Trophoblast cell (in vitro differentiated cells and primary cell): ENCODE results near the gene OR6K3.
"Not testable (repeated sequence)": the region's sequence is repeated elsewhere in the genome, so short reads cannot be mapped to it uniquely, and the experiment has no call there.

Source experiments
- DNase-seq, 2 donors: peaks; one replicate each; pipeline ENCODE4 v3.0.0-alpha.2; 2016
- H2AFZ ChIP-seq: 2 replicates; pipeline ENCODE4 v1.6.1; 2013; ENCODE audit warnings: low read length, moderate library complexity, mild to moderate bottlenecking; ENCODE audit not compliant: insufficient read depth, poor library complexity
- H2AK5ac ChIP-seq: 2 replicates; pipeline ENCODE4 v1.6.1; 2013; ENCODE audit warnings: mild to moderate bottlenecking, low read length
- H2BK120ac ChIP-seq: 2 replicates; pipeline ENCODE4 v1.6.1; 2013; ENCODE audit warnings: low read length, mild to moderate bottlenecking, moderate library complexity; ENCODE audit not compliant: insufficient read depth, poor library complexity
- H2BK12ac ChIP-seq: 2 replicates; pipeline ENCODE4 v1.6.1; 2013; ENCODE audit warnings: mild to moderate bottlenecking, low read length, moderate library complexity
- H2BK5ac ChIP-seq: 2 replicates; pipeline ENCODE4 v1.6.1; 2013; ENCODE audit warnings: low read length, low read depth, moderate library complexity, mild to moderate bottlenecking; ENCODE audit not compliant: poor library complexity
- H3K14ac ChIP-seq: 2 replicates; pipeline ENCODE4 v1.6.1; 2013; ENCODE audit warnings: mild to moderate bottlenecking, low read length
- H3K18ac ChIP-seq: 2 replicates; pipeline ENCODE4 v1.6.1; 2013; ENCODE audit warnings: mild to moderate bottlenecking, low read length
- H3K23ac ChIP-seq: 2 replicates; pipeline ENCODE4 v1.6.1; 2013; ENCODE audit warnings: low read length
- H3K27ac ChIP-seq: 2 replicates; pipeline ENCODE4 v1.5.1; 2013; ENCODE audit warnings: low read depth, mild to moderate bottlenecking, inconsistent platforms, low read length, moderate library complexity
- H3K27me3 ChIP-seq: 2 replicates; pipeline ENCODE4 v1.6.1; 2013; ENCODE audit warnings: inconsistent platforms, mild to moderate bottlenecking, low read length, moderate library complexity; ENCODE audit not compliant: insufficient read depth
- H3K36me3 ChIP-seq, 2 experiments: 1 replicate in 1 of 2; 2 replicates in 1 of 2; pipeline ENCODE4 v1.6.1; 2013; ENCODE audit warnings: low read length in 2 of 2, mild to moderate bottlenecking in 2 of 2, moderate library complexity in 1 of 2; ENCODE audit not compliant: insufficient read depth in 2 of 2, control insufficient read depth in 1 of 2
- H3K4ac ChIP-seq: 2 replicates; pipeline ENCODE4 v1.6.1; 2013; ENCODE audit warnings: low read depth, mild to moderate bottlenecking, low read length, moderate library complexity
- H3K4me1 ChIP-seq, 2 experiments: 1 replicate in 1 of 2; 2 replicates in 1 of 2; pipeline ENCODE4 v1.6.1; 2013; ENCODE audit warnings: low read length in 2 of 2, mild to moderate bottlenecking in 2 of 2, moderate library complexity in 1 of 2; ENCODE audit not compliant: insufficient read depth in 2 of 2, control insufficient read depth in 1 of 2
- H3K4me2 ChIP-seq: 2 replicates; pipeline ENCODE4 v1.6.1; 2013; ENCODE audit warnings: inconsistent platforms, mild to moderate bottlenecking, low read length, moderate library complexity
- H3K4me3 ChIP-seq: 2 replicates; pipeline ENCODE4 v1.5.1; 2013; ENCODE audit warnings: mild to moderate bottlenecking, low read depth, low read length, inconsistent platforms
- H3K79me1 ChIP-seq: one replicate; pipeline ENCODE4 v1.6.1; 2013; ENCODE audit warnings: low read length
- H3K79me2 ChIP-seq: 2 replicates; pipeline ENCODE4 v1.6.1; 2013; ENCODE audit warnings: low read length, mild to moderate bottlenecking; ENCODE audit not compliant: control insufficient read depth, insufficient read depth, poor library complexity
- H3K9ac ChIP-seq: 2 replicates; pipeline ENCODE4 v1.6.1; 2013; ENCODE audit warnings: mild to moderate bottlenecking, low read length
- H3K9me3 ChIP-seq: 2 replicates; pipeline ENCODE4 v1.6.1; 2013; ENCODE audit warnings: low read depth, mild to moderate bottlenecking, control low read depth, inconsistent platforms, low read length; ENCODE audit not compliant: insufficient read depth
- H4K12ac ChIP-seq: 2 replicates; pipeline ENCODE4 v1.6.1; 2013; ENCODE audit warnings: low read depth, mild to moderate bottlenecking, low read length, moderate library complexity
- H4K8ac ChIP-seq: 2 replicates; pipeline ENCODE4 v1.6.1; 2013; ENCODE audit warnings: low read depth, mild to moderate bottlenecking, low read length, moderate library complexity
- H4K91ac ChIP-seq: one replicate; pipeline ENCODE4 v1.6.1; 2013; ENCODE audit warnings: low read depth, mild to moderate bottlenecking, low read length, moderate library complexity
- WGBS: extraction: QIAGEN DNeasy Blood & Tissue Kit; methylation state at CpG from one replicate; pipeline ENCODE4 v1.1.7; 2013; ENCODE audit warnings: missing lambda C conversion rate; ENCODE audit not compliant: insufficient read length, insufficient coverage; ENCODE audit errors: extremely low coverage; 5-methylcytosine and 5-hydroxymethylcytosine counted together

Gene OR6K3

DNA sequence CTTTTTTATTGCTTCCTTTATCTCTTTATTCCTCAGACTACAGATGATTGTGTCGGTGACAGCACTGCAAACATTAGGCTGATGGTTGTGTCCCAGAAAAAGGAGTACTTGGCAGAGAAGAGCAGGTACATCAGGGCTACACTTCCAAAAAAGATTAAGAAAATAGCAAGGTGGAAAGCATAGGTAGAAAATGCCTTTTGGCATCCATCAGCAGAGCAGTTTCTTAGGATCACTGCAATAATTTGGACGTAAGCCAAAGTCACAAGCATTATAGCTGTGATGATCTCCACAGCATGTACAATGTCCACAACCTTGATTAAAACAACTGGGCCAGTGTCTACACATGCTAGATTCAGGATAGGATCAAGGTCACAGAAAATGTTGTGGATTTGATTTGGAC, 25.9 kb downstream of the OR6K3 start:
- H4K91ac ChIP-seq, result no peak overlapping the region
- no CpG with 5 or more reads among the region's 2 CpGs for WGBS
- no peak overlapping the region for H3K23ac ChIP-seq
- no peak overlapping the region for H3K9ac ChIP-seq
- no peak overlapping the region for H3K18ac ChIP-seq
- no peaks in the 10 kb centered on the region for H3K79me1 ChIP-seq
- no peak for DNase-seq
- no peak overlapping the region for H3K27ac ChIP-seq
- no peak overlapping the region for H3K14ac ChIP-seq
- no peak overlapping the region for H3K4me3 ChIP-seq
- H3K36me3 ChIP-seq, result no peaks in the 10 kb centered on the region
- no peak overlapping the region for H3K4me2 ChIP-seq
- H2BK120ac ChIP-seq, result no peak overlapping the region
- H2BK5ac ChIP-seq, result no peak overlapping the region
- H2BK12ac ChIP-seq, result no peak overlapping the region
- no peak overlapping the region for H4K12ac ChIP-seq
- H4K8ac ChIP-seq, result no peak overlapping the region
- no peaks in the 10 kb centered on the region for H3K4me1 ChIP-seq
- H3K79me2 ChIP-seq, result no peaks in the 10 kb centered on the region
- no peak overlapping the region for H3K4ac ChIP-seq
- no peaks in the 10 kb centered on the region for H3K9me3 ChIP-seq
- no peak overlapping the region for H2AFZ ChIP-seq
- H2AK5ac ChIP-seq, result no peak overlapping the region
- H3K27me3 ChIP-seq, result no peaks in the 10 kb centered on the region

DNA sequence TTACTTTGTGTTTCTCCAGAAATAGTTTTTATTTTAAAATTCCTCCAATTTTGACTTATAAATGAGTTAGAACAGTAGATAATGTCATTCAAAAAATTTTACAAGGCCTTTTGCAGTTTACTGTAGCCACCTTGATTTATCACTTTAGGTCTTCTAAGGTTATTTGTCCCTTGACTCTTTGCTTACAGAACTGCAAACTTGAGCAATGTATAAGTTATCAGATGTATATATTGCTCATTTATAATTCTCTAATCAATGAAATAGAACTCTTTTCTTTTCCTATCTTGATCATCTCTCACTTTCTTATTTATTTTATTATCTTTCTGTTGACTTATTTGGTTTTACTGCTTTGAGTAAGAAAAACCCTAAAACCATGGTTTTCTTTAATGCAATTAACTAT, 28.2 kb downstream of the OR6K3 start:
- Histone ChIP-seq H3K4me2 (no peak overlapping the region), H3K9me3 (no peaks in the 10 kb centered on the region), H3K14ac (no peak overlapping the region), H3K79me1 (no peaks in the 10 kb centered on the region), H2AFZ (no peak overlapping the region), H3K4me3 (no peak overlapping the region), H3K4ac (no peak overlapping the region), H3K27ac (no peak overlapping the region), H3K79me2 (no peaks in the 10 kb centered on the region), H4K91ac (no peak overlapping the region), H2AK5ac (no peak overlapping the region), H3K36me3 (no peaks in the 10 kb centered on the region), H3K9ac (no peak overlapping the region), H3K4me1 (no peaks in the 10 kb centered on the region), H2BK12ac (no peak overlapping the region), H2BK120ac (no peak overlapping the region), H3K27me3 (no peaks in the 10 kb centered on the region), H3K18ac (no peak overlapping the region), H4K8ac (no peak overlapping the region), H2BK5ac (no peak overlapping the region), H4K12ac (no peak overlapping the region), H3K23ac (no peak overlapping the region)
- no peak for DNase-seq

DNA sequence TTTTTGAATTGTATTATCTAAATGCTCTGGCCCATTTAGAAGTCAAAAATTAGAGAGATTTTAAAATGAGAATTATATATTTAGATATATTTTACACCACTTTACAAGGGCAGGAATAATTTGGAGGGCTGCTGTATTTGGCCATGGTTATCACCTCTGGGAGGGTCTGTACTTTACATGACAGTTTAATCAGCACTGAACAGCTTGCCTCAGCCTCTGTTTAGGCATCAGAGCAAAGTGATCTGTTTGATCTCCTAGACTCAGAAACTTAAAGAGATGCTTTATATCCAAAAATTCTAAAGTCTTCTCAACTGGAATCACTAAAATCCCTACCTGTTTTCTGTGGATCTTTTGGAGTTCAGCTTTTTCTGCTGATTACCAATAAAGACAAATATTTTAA, 28.6 kb downstream of the OR6K3 start:
- Histone ChIP-seq H3K27me3 (no peaks in the 10 kb centered on the region), H3K14ac (no peak overlapping the region), H4K91ac (no peak overlapping the region), H3K23ac (no peak overlapping the region), H2BK120ac (no peak overlapping the region), H3K4me3 (no peak overlapping the region), H3K36me3 (no peaks in the 10 kb centered on the region), H3K27ac (no peak overlapping the region), H2AFZ (no peak overlapping the region), H2BK5ac (no peak overlapping the region), H4K8ac (no peak overlapping the region), H3K79me1 (no peaks in the 10 kb centered on the region), H2BK12ac (no peak overlapping the region), H4K12ac (no peak overlapping the region), H3K9ac (no peak overlapping the region), H3K79me2 (no peaks in the 10 kb centered on the region), H3K4me1 (no peaks in the 10 kb centered on the region), H3K9me3 (no peaks in the 10 kb centered on the region), H3K18ac (no peak overlapping the region), H2AK5ac (no peak overlapping the region), H3K4ac (no peak overlapping the region), H3K4me2 (no peak overlapping the region)
- no peak for DNase-seq

GRCh38 chr1:158691149-158691548, 29.4 kb downstream of the OR6K3 start:
- H2AK5ac ChIP-seq, H3K9me3 ChIP-seq, H3K14ac ChIP-seq, H2BK5ac ChIP-seq, DNase-seq, H3K79me2 ChIP-seq, H2BK12ac ChIP-seq, H4K12ac ChIP-seq, H3K4me2 ChIP-seq, H3K4me3 ChIP-seq, H4K8ac ChIP-seq, H3K79me1 ChIP-seq, H3K9ac ChIP-seq, H4K91ac ChIP-seq, H3K27ac ChIP-seq, H3K27me3 ChIP-seq, H3K4me1 ChIP-seq, H3K18ac ChIP-seq, H3K4ac ChIP-seq, H3K23ac ChIP-seq, H2AFZ ChIP-seq, H2BK120ac ChIP-seq, H3K36me3 ChIP-seq: not testable (repeated sequence)
- no CpG with 5 or more reads among the region's 1 CpG for WGBS

DNA sequence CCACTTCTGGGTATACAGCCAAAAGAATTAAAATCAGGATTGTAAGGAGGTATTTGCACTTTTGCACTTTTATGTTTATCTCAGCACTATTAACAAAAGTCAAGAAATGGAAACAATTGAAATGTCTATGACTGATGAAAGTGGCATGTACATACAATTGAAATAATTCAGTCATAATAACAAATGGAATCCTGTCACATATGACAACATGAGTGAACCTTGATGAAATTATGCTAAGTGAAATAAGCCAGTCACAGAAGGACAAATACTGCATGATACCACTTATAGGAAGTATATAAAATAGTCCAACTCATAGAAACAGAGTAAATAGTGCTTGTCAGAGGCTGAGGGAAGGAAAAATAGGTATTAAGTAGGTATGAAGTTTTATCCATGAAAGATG, 30.6 kb downstream of the OR6K3 start:
- H3K18ac ChIP-seq, result no peak overlapping the region
- no peaks in the 10 kb centered on the region for H3K4me1 ChIP-seq
- no peak overlapping the region for H2AFZ ChIP-seq
- no peak overlapping the region for H2AK5ac ChIP-seq
- no peak overlapping the region for H3K4me3 ChIP-seq
- H3K27ac ChIP-seq, result no peak overlapping the region
- no peak overlapping the region for H2BK120ac ChIP-seq
- H3K79me1 ChIP-seq, result no peaks in the 10 kb centered on the region
- no peak overlapping the region for H4K12ac ChIP-seq
- H4K91ac ChIP-seq, result no peak overlapping the region
- H3K4ac ChIP-seq, result no peak overlapping the region
- no peaks in the 10 kb centered on the region for H3K79me2 ChIP-seq
- DNase-seq, result no peak
- no peak overlapping the region for H3K9ac ChIP-seq
- H3K9me3 ChIP-seq, result no peaks in the 10 kb centered on the region
- H4K8ac ChIP-seq, result no peak overlapping the region
- H2BK5ac ChIP-seq, result no peak overlapping the region
- H3K14ac ChIP-seq, result no peak overlapping the region
- no peak overlapping the region for H3K23ac ChIP-seq
- no peak overlapping the region for H2BK12ac ChIP-seq
- no peak overlapping the region for H3K4me2 ChIP-seq
- no peaks in the 10 kb centered on the region for H3K27me3 ChIP-seq
- H3K36me3 ChIP-seq, result no peaks in the 10 kb centered on the region
